SK-N-MC (cell line): ENCODE data around the gene AQP2.

Experiments
- DNase-seq: peaks from one replicate; pipeline ENCODE4 v3.0.0-alpha.2; 2011; ENCODE audit warnings: low read depth, low spot score
- H3K27ac ChIP-seq: fragments of 200-600 bp; sonication (generic); 2 replicates; pipeline ENCODE4 v1.5.1; 2016; ENCODE audit warnings: mixed run types
- H3K36me3 ChIP-seq: fragments of 200-600 bp; sonication (generic); 2 replicates; pipeline ENCODE4 v1.6.1; 2017; ENCODE audit warnings: antibody characterized with exemption, low read length, mixed read lengths; ENCODE audit not compliant: insufficient read depth
- H3K4me3 ChIP-seq: fragments of 200-600 bp; sonication (generic); 2 replicates; pipeline ENCODE4 v1.5.1; 2016
- H3K9ac ChIP-seq: fragments of 200-600 bp; sonication (generic); 2 replicates; pipeline ENCODE4 v1.8.0; 2017; ENCODE audit warnings: mixed run types, mixed read lengths; ENCODE audit not compliant: insufficient read length
- H3K9me3 ChIP-seq: fragments of 200-600 bp; sonication (generic); 2 replicates; pipeline ENCODE4 v1.6.1; 2017; ENCODE audit warnings: low read depth, mild to moderate bottlenecking, antibody characterized with exemption, low read length, moderate library complexity, mixed read lengths
- EZH2 ChIP-seq: fragments of 200-600 bp; sonication (generic); IDR thresholded peaks from one replicate; pipeline ENCODE4 v1.6.1; 2017; ENCODE audit warnings: antibody characterized with exemption
- FOXP2 ChIP-seq: optimal IDR thresholded peaks from 2 replicates; pipeline ENCODE3; 2011; ENCODE audit warnings: mild to moderate bottlenecking, moderate library complexity; ENCODE audit not compliant: insufficient read depth; ENCODE audit errors: extremely low read length, control extremely low read depth
- POLR2AphosphoS5 ChIP-seq: IDR thresholded peaks from 2 replicates; pipeline ENCODE4 v1.6.1; 2012; ENCODE audit warnings: mild to moderate bottlenecking, low read depth, low read length, borderline replicate concordance

AQP2 gene

DNA sequence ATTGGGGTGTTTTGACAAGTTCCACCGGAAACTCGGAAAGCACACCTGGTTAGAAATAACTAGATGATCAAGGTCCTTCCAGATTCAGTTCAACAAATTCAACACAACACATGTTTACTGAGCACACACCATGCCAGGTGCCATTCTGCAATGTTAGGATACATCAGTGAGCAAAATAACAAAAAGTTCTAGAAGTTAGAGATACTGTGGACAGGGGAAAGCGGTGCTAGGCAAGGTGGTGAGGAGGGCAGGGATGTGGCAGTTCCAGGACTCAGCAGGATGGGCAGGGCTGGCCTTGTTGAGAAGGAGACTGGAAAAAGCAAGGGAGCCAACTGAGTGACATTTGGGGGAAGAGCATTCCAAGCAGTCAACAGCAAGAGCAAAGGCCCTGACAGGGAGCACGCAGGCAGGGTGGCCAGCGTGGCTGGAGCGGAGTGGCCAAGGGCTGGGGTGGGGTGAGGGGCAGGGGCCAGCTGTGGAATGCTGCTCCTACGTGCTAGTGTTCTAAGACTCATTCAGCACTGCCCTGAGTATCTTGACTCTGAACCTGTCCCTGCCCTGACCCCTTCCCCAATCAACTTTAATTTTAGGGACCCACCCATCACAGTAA is 27.4 kb upstream of the AQP2 start:
- Histone ChIP-seq H3K4me3 (no peak overlapping the region), H3K27ac (no peak overlapping the region), H3K9ac (no peak overlapping the region), H3K9me3 (no peaks in the 10 kb centered on the region), H3K36me3 (no peaks in the 10 kb centered on the region)
- TF ChIP-seq FOXP2 (no peak), EZH2 (no peak), POLR2AphosphoS5 (no peak)
- no peak for DNase-seq

GRCh38 chr12:49923880-49924556 is 26.5 kb upstream of the AQP2 start:
- H3K4me3 ChIP-seq, result no peak overlapping the region
- H3K9me3 ChIP-seq, result no peaks in the 10 kb centered on the region
- TF ChIP-seq EZH2, result no peak
- TF ChIP-seq FOXP2, result no peak
- TF ChIP-seq POLR2AphosphoS5, result no peak
- no peak overlapping the region for H3K9ac ChIP-seq
- H3K27ac ChIP-seq, result no peak overlapping the region
- DNase-seq, result no peak
- no peaks in the 10 kb centered on the region for H3K36me3 ChIP-seq

- H3K27ac ChIP-seq, result no peak overlapping the region
- DNase-seq, result no peak
- H3K9me3 ChIP-seq, result no peaks in the 10 kb centered on the region
- no peak overlapping the region for H3K4me3 ChIP-seq
- H3K9ac ChIP-seq, result no peak overlapping the region
- H3K36me3 ChIP-seq, result no peaks in the 10 kb centered on the region
- TF ChIP-seq FOXP2, result no peak
- no peak for TF ChIP-seq EZH2
- no peak for TF ChIP-seq POLR2AphosphoS5
These were observed 25.8 kb upstream of the AQP2 start for GRCh38 chr12:49924628-49925246.

DNA sequence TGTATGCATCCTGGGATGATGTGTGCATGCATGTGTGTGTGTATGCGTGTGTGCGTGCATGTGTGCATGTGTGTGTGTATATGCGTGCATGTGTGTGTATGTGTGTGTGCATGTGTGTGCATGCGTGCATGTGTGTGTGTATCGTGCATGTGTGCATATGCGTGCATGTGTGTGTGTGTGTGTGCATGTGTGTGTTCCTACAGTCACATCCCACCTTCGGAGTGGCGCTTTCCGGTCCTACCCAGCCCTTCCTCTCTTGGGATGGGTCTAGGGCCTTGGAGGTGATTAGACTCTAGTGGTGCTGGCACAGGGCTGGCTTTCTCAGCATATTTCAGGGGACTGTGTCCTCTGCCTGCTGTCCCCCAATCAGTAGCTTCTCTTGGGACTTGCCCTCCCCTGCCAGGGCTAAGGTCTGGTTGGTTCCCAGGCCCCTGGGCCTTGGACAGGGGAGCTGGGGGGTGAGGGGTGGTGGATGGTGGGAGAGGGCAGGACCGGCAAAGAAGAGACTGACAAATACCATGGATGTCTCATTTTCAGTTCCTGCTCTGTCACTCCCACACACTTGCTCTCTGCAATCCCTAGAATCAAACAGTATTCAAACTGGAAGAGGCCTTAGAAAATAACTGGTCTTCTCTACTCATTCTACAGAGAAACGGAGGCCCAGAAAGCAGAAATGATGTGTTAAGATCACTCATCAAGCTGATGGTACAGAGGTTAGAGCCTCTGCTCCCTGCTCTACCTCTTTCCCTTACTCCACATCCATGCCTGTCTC is 24.9 kb upstream of the AQP2 start:
- no peak overlapping the region for H3K9ac ChIP-seq
- no peak overlapping the region for H3K27ac ChIP-seq
- no peak for TF ChIP-seq EZH2
- no peak for TF ChIP-seq POLR2AphosphoS5
- TF ChIP-seq FOXP2, result no peak
- no peaks in the 10 kb centered on the region for H3K36me3 ChIP-seq
- H3K9me3 ChIP-seq, result no peaks in the 10 kb centered on the region
- no peak for DNase-seq
- H3K4me3 ChIP-seq, result no peak overlapping the region

DNA sequence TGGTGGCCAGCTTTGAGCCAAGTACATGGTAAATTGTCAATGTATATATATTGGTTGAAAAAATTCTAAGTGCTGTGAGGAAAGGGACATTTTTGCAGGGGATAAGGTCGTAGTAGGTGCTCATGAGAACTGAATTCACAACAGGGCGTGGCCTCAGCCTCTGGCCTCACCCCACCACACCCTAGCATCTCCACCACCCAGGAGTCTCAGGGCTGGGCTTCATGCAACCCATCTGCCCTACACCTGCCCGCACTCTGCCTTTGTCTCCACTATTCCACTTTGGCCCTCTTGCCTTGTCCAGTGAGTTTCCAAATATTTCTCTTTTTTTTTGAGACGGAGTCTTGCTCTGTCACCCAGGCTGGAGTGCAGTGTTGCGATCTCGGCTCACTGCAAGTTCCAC is 22.1 kb upstream of the AQP2 start:
- H3K27ac ChIP-seq, result no peak overlapping the region
- no peak overlapping the region for H3K4me3 ChIP-seq
- no peaks in the 10 kb centered on the region for H3K9me3 ChIP-seq
- DNase-seq, result no peak
- H3K36me3 ChIP-seq, result no peaks in the 10 kb centered on the region
- TF ChIP-seq POLR2AphosphoS5 (no peak), FOXP2 (no peak), EZH2 (no peak)
- no peak overlapping the region for H3K9ac ChIP-seq

- TF ChIP-seq EZH2, result no peak
- no peak for TF ChIP-seq POLR2AphosphoS5
- no peak for TF ChIP-seq FOXP2
- no peak overlapping the region for H3K4me3 ChIP-seq
- no peaks in the 10 kb centered on the region for H3K9me3 ChIP-seq
- H3K27ac ChIP-seq, result no peak overlapping the region
- no peak overlapping the region for H3K9ac ChIP-seq
- no peak for DNase-seq
- no peaks in the 10 kb centered on the region for H3K36me3 ChIP-seq
These were observed 21.0 kb upstream of the AQP2 start for GRCh38 chr12:49929581-49929980.

DNA sequence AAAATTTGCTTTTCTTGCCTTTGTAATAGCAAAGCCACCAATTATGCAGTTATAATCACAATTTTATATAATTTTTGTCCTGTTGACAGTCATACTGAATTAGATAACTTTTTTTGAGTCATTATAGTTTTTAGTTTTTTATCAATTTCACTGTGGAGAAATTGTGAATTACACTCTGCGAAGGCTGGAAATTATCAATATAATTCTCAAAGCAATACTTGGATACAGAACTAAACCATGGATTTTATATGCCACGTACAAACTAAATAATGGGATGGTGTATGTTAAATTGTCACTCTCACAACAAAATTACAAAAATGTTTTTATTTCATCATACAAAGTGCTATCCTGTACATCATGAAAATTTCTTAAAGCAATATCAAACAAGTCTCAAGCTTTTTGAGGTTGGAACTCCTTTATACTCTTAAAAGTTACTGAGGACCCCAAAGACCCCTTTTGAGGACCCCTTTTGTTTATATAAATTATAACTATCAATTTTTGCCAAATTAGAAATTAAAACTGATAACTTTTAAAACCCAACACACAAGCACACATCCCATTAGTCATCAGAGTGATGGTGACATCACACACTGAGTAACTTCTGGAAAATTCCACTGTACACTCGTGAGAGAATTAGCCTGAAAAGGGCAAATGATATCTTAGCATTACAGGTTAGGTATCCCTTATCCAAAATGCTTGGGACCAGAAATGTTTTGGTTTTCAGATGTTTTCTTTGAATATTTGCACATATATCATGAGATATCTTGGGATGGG is 19.8 kb upstream of the AQP2 start:
- TF ChIP-seq EZH2 (no peak), POLR2AphosphoS5 (no peak), FOXP2 (no peak)
- Histone ChIP-seq H3K4me3 (no peak overlapping the region), H3K27ac (no peak overlapping the region), H3K9ac (no peak overlapping the region), H3K9me3 (no peaks in the 10 kb centered on the region), H3K36me3 (no peaks in the 10 kb centered on the region)
- DNase-seq, result no peak
